Coronary artery (tissue), 2 donors: Measurements from ENCODE around the gene RNF227.

ENCODE experiments used
- DNase-seq: peaks from one replicate; pipeline ENCODE4 v3.0.0-alpha.2; 2017; ENCODE audit warnings: low spot score
- H3K27ac ChIP-seq, 2 donors: fragments of 200-600 bp; sonication (generic); one replicate each; pipeline ENCODE4 v1.5.1; 2016 to 2019
- H3K4me3 ChIP-seq: fragments of 200-600 bp; sonication (generic); 2 replicates; pipeline ENCODE4 v1.5.1; 2016; ENCODE audit warnings: mild to moderate bottlenecking, moderate library complexity
- CTCF ChIP-seq: fragments of 200-600 bp; sonication (generic); IDR thresholded peaks from one replicate; pipeline ENCODE4 v1.5.1; 2019; ENCODE audit warnings: antibody characterized with exemption

The RNF227 gene

DNA sequence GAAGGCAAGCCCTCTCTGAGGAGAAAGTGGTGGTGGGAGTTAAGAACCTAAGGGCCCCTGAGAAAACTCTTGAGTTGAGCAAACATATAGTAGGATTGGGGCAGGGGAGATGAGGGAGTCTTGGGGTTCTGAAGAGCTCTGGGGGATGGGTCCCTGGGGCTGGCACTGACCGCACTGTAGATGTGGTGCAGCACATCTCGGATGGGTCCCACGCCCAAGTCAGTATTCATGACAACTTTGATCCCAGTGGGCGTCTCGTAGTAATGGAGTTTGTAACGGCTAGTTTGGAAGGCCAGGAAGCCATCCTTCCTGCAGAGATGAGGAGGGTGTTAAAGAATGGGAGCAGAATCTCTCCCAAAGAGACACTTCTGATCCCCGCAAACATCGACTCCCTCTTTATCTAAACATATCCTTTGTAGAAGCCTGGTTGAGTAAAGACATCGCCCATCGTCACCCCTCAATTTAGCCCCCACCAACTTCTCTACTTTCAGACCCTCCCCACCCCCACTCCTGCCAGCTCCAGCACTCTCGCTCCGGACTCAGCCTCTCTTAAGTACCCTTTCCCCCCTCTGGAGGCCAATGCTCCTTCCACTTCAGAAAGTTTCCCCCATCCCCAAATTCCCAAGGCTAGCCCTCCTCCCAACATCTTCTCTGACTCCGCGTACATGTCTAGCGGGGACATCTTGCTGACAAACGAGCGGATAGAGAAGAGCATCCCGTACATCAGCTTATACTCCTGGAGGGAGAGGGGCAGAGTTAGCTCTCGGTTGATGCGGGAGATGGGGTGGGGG, 14.9 kb upstream of the RNF227 start:
- peak; percentile 41 for DNase-seq
- TF ChIP-seq CTCF, result no peak
- H3K4me3 ChIP-seq, result peak overlapping the region; percentile 98
- peak overlapping the region; percentile 56 to 88 for H3K27ac ChIP-seq

DNA sequence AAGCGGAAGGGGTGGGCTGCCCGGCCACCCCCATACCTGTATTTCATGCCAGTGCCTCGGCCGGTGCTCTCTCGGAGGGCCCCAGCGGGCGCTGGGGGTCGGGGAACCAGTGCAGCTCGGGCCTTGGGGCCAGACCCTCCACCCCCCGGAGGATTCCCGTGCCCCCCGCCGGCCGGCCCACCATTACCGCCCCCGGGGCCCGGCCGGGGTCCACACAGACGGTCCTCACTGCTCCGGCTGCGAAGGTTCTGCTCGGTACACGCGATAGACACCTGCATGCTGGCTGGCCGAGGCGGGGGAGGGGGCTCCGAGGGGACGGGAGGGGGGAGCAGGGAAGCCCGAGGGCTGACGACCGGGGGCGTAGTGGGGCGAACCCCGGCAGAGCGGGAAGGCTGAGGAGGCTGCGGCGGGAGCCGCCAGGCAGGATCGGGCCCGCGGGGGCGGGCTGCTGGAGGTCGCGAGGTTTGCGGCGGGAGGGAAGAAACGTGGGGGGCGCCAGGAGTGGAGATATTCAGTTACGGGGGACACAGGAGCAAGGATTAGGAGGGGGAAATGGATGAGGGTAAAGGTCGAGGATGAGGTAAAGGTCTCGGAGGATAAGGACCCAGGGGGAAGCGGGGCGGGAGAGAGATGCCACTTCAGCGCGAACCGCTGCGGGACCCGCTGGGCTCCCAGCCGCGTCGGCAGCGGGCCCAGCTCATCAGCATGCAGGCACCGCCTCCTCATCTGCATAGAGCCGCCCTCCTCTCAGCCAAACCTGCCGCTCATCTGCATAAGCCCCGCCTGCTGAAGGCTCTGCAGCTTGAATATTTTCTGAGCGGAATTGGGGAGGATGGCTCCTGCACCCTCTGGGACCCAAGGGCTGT, 13.3 kb upstream of the RNF227 start, which contains the start of gene KCNAB3:
Gene KCNAB3 (minus strand): TSS at position 699 of the 866 bp plus-strand sequence. CDS start 421 bp downstream, at position 278.
- no peak for DNase-seq
- peak within 1 kb of the TSS; percentile 49 for H3K4me3 ChIP-seq
- TF ChIP-seq CTCF, result no peak
- no peak within 1 kb of the TSS for H3K27ac ChIP-seq

- no peak overlapping the region for H3K27ac ChIP-seq
- TF ChIP-seq CTCF, result no peak
- no peak overlapping the region for H3K4me3 ChIP-seq
- peak; percentile 17 for DNase-seq
Observed at GRCh38 chr17:7927596-7927995, 11.5 kb upstream of the RNF227 start.

GRCh38 chr17:7922845-7923628, 6.9 kb upstream of the RNF227 start:
- TF ChIP-seq CTCF, result no peak
- peak; percentile 85 for DNase-seq
- H3K27ac ChIP-seq, result peak overlapping the region; percentile 50 to 77
- peak overlapping the region; percentile 82 for H3K4me3 ChIP-seq

DNA sequence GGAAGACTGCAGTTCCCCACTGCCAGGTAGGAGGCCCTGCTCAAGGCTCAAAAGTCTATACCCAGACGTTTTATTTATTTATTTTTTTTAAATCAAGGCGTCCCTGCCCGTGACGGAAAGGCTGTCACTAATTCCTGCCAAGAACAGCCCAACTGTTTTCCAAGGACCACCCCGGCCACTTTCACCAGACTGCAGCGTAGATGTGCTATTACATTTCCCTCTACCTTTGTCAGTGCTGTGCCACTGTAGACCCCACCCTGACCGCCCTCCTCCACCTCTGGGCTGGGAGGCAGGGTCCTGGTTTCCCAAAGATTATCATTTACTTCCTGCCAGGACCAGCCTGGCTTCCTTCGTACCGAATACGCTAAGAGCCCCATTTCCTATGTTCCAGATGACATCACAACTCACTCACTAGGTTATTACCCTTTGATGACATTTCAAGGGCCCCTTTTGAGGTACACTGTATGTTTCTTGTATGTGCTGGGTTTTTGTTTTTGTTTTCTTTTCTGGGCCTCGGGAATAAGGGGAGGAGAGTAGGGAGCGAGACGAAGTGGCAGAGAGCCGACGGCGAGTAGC, 6.3 kb upstream of the RNF227 start:
- Histone ChIP-seq H3K27ac (peak overlapping the region; percentile 50 to 77), H3K4me3 (peak overlapping the region; percentile 82)
- TF ChIP-seq CTCF, result no peak
- DNase-seq, result no peak

- Histone ChIP-seq H3K27ac (peak overlapping the region in 1 of 2 donors; percentile 98), H3K4me3 (peak overlapping the region; percentile 79)
- no peak for DNase-seq
- TF ChIP-seq CTCF, result no peak
Observed at GRCh38 chr17:7916808-7917207, 719 bp upstream of the RNF227 start.
